Nephron (organoid): ENCODE results near the gene LDB2.

ENCODE experiments used
- H3K27ac Mint-ChIP-seq, 3 experiments: 2 replicates each; pipeline ENCODE4 v1.8.0; 2020; ENCODE audit warnings: mixed read lengths in 3 of 3, mild to moderate bottlenecking in 2 of 3, moderate library complexity in 1 of 3
- H3K27me3 Mint-ChIP-seq: 2 replicates; pipeline ENCODE4 v1.8.0; 2021; ENCODE audit warnings: low read depth, mild to moderate bottlenecking, moderate library complexity, mixed read lengths
- H3K36me3 Mint-ChIP-seq: 2 replicates; pipeline ENCODE4 v1.8.0; 2020; ENCODE audit warnings: low read depth, mixed read lengths
- H3K4me1 Mint-ChIP-seq: 2 replicates; pipeline ENCODE4 v1.8.0; 2020; ENCODE audit warnings: mixed read lengths
- H3K4me3 Mint-ChIP-seq, 3 experiments: 2 replicates each; pipeline ENCODE4 v1.8.0; 2020; ENCODE audit warnings: mild to moderate bottlenecking in 3 of 3, mixed read lengths in 3 of 3, moderate library complexity in 2 of 3
- H3K9me3 Mint-ChIP-seq: 2 replicates; pipeline ENCODE4 v1.8.0; 2020; ENCODE audit warnings: mixed read lengths
- CTCF ChIP-seq, 3 experiments: fragments of 200-600 bp; sonication (generic); IDR thresholded peaks; one replicate each; pipeline ENCODE4 v1.5.0; 2021; ENCODE audit warnings: antibody characterized with exemption in 3 of 3; ENCODE audit not compliant: unreplicated experiment in 3 of 3

The LDB2 gene

GRCh38 chr4:16691450-16691849 is 207.0 kb downstream of the LDB2 start:
- TF ChIP-seq CTCF (IDR thresholded peaks at IDR 0.05; ENCODE audit: unreplicated experiment in 3 of 3), result no peak
- H3K36me3 Mint-ChIP-seq, result peaks cover 53% of the 10 kb centered on the region
- no peak overlapping the region for H3K4me3 Mint-ChIP-seq
- H3K27ac Mint-ChIP-seq, result peak overlapping the region; percentile 87 to 97 (median 94)
- H3K27me3 Mint-ChIP-seq, result no peaks in the 10 kb centered on the region
- peaks cover 50% of the 10 kb centered on the region for H3K4me1 Mint-ChIP-seq
- no peaks in the 10 kb centered on the region for H3K9me3 Mint-ChIP-seq

GRCh38 chr4:16687845-16688244 is 210.6 kb downstream of the LDB2 start:
- peaks cover 35% of the 10 kb centered on the region for H3K36me3 Mint-ChIP-seq
- H3K4me3 Mint-ChIP-seq, result no peak overlapping the region
- no peaks in the 10 kb centered on the region for H3K9me3 Mint-ChIP-seq
- no peak for TF ChIP-seq CTCF (IDR thresholded peaks at IDR 0.05; ENCODE audit: unreplicated experiment in 3 of 3)
- peak overlapping the region in 1 of 3 experiments; percentile 24 for H3K27ac Mint-ChIP-seq
- H3K4me1 Mint-ChIP-seq, result peaks cover 62% of the 10 kb centered on the region
- no peaks in the 10 kb centered on the region for H3K27me3 Mint-ChIP-seq

GRCh38 chr4:16687011-16687410 is 211.4 kb downstream of the LDB2 start:
- no peak for TF ChIP-seq CTCF (IDR thresholded peaks at IDR 0.05; ENCODE audit: unreplicated experiment in 3 of 3)
- Mint-ChIP-seq H3K27ac (peak overlapping the region; percentile 22 to 89 (median 87)), H3K27me3 (no peaks in the 10 kb centered on the region), H3K36me3 (peaks cover 31% of the 10 kb centered on the region), H3K4me1 (peaks cover 61% of the 10 kb centered on the region), H3K9me3 (no peaks in the 10 kb centered on the region), H3K4me3 (no peak overlapping the region)

- Mint-ChIP-seq H3K4me3 (no peak overlapping the region), H3K36me3 (peaks cover 24% of the 10 kb centered on the region), H3K4me1 (peaks cover 53% of the 10 kb centered on the region), H3K27me3 (no peaks in the 10 kb centered on the region), H3K9me3 (no peaks in the 10 kb centered on the region), H3K27ac (peak overlapping the region; percentile 67 to 89 (median 87))
- no peak for TF ChIP-seq CTCF (IDR thresholded peaks at IDR 0.05; ENCODE audit: unreplicated experiment in 3 of 3)
Observed at GRCh38 chr4:16686195-16686594, 212.2 kb downstream of the LDB2 start.

GRCh38 chr4:16685536-16685935 is 212.9 kb downstream of the LDB2 start:
- TF ChIP-seq CTCF (IDR thresholded peaks at IDR 0.05; ENCODE audit: unreplicated experiment in 3 of 3), result no peak
- Mint-ChIP-seq H3K27ac (peak overlapping the region; percentile 53 to 89 (median 87)), H3K4me3 (no peak overlapping the region), H3K27me3 (no peaks in the 10 kb centered on the region), H3K9me3 (no peaks in the 10 kb centered on the region), H3K36me3 (peaks cover 22% of the 10 kb centered on the region), H3K4me1 (peaks cover 53% of the 10 kb centered on the region)

GRCh38 chr4:16684935-16685334 is 213.5 kb downstream of the LDB2 start:
- TF ChIP-seq CTCF (IDR thresholded peaks at IDR 0.05; ENCODE audit: unreplicated experiment in 3 of 3), result no peak
- Mint-ChIP-seq H3K36me3 (peaks cover 22% of the 10 kb centered on the region), H3K9me3 (no peaks in the 10 kb centered on the region), H3K4me3 (no peak overlapping the region), H3K27ac (peak overlapping the region; percentile 88 to 91 (median 89)), H3K4me1 (peaks cover 56% of the 10 kb centered on the region), H3K27me3 (no peaks in the 10 kb centered on the region)
